ENCODE measurements around the gene PLAGL1.
A peak's percentile ranks its signal among the peaks of the same experiment; 100 is the strongest.

Gene PLAGL1

DNA sequence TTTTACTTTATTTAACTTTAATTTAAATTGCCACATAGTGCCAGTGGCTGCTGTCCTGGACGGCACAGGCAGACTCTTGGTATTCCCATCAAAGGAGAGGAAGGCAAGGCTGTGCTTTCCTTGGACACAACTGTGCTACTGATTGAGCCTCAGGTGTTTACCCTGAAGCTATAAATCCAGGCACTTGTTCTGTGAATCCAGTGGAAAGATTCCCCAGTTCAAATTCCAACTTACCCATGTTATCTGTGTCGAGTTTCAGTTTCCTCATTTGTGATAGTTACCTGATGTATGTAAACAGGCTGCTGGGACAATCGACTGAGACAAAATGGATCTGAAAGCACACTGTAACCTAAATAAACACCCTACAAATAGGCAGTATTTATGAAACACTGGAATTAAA is 57.2 kb downstream of the PLAGL1 start:
- H3K27ac ChIP-seq: no peak overlapping the region
- DNase-seq (ENCODE audit: low spot score): no peak
- POLR2A ChIA-PET (ENCODE audit: low non-redundant PET): no interaction called here
- CTCF ChIA-PET: interaction anchor here (1.1 kb wide), 1 partner anchor 10 kb away, joined by 3 read pairs; no protein-coding TSS in a partner anchor
- TF ChIP-seq CTCF (conservative IDR thresholded peaks at IDR 0.05; ENCODE audit: low read depth): no peak

GRCh38 chr6:143949962-143950361 is 58.1 kb downstream of the PLAGL1 start:
- no peak for DNase-seq (ENCODE audit: low spot score)
- CTCF ChIA-PET: interaction anchor here (1.1 kb wide), 1 partner anchor 10 kb away, joined by 3 read pairs; no protein-coding TSS in a partner anchor
- no peak overlapping the region for H3K27ac ChIP-seq
- POLR2A ChIA-PET (ENCODE audit: low non-redundant PET): no interaction called here
- no peak for TF ChIP-seq CTCF (conservative IDR thresholded peaks at IDR 0.05; ENCODE audit: low read depth)

GRCh38 chr6:143949535-143949934 is 58.5 kb downstream of the PLAGL1 start:
- ChIA-PET CTCF (no interaction called here), POLR2A (ENCODE audit: low non-redundant PET) (no interaction called here)
- DNase-seq (ENCODE audit: low spot score): no peak
- TF ChIP-seq CTCF (conservative IDR thresholded peaks at IDR 0.05; ENCODE audit: low read depth): no peak
- H3K27ac ChIP-seq: no peak overlapping the region

- ChIA-PET POLR2A (ENCODE audit: low non-redundant PET) (no interaction called here), CTCF (no interaction called here)
- no peak overlapping the region for H3K27ac ChIP-seq
- no peak for DNase-seq (ENCODE audit: low spot score)
- no peak for TF ChIP-seq CTCF (conservative IDR thresholded peaks at IDR 0.05; ENCODE audit: low read depth)
Measured at GRCh38 chr6:143948208-143948607, 59.9 kb downstream of the PLAGL1 start.

DNA sequence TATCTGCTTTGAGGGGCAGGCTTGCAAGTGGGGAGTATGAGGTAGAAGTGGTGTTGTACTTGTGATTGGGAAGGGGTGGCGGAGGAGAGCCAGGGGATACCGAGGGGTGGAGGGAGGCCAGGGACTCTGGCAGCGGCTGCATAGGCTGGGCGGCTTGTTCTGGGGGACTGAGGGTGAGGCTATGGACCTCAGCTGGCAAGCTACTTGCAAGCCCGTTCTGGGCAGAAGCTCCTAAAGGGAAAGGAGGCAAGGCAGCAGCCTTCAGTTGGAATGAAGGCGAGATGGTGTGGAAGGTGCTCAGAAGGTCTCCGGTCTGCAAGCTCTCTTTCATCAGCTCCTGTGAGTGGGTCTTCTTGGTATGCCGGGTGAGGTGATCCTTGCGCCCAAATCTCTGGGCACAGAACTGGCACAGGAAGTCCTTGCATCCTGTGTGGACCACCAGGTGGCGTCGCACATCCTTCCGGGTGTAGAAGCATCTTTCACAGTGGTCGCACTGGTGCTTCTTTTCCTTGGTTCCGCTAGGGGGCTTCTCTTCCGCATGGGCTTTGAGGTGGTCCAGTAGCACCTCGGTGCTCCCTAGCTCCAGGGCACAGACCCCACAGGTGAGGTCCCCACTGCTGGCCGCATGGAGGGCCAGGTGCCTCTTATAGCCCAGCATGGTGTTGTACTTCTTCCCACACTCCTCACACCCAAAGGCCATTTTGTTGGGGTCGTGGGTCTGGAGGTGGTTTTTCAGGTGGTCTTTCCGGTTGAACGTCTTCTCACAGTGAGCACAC is 66.0 kb downstream of the PLAGL1 start:
- H3K27ac ChIP-seq: no peak overlapping the region
- ChIA-PET CTCF (interaction anchor here (0.5 to 1.3 kb wide), 10 partner anchors 11 to 603 kb away, joined by 3 to 8 read pairs (median 3); partner anchors contain the start of gene PLAGL1), POLR2A (ENCODE audit: low non-redundant PET) (no interaction called here)
- TF ChIP-seq CTCF (conservative IDR thresholded peaks at IDR 0.05; ENCODE audit: low read depth): peak; percentile 43
- DNase-seq (ENCODE audit: low spot score): peak; percentile 29

GRCh38 chr6:143940011-143940597 is 68.0 kb downstream of the PLAGL1 start:
- H3K27ac ChIP-seq: no peak overlapping the region
- CTCF ChIA-PET: interaction anchor here (0.6 to 1.3 kb wide), 9 partner anchors 10 to 598 kb away, joined by 3 to 4 read pairs (median 3); no protein-coding TSS in a partner anchor
- peak; percentile 34 for TF ChIP-seq CTCF (conservative IDR thresholded peaks at IDR 0.05; ENCODE audit: low read depth)
- peak; percentile 62 for DNase-seq (ENCODE audit: low spot score)
- POLR2A ChIA-PET (ENCODE audit: low non-redundant PET): no interaction called here
